SKM-1 treated with dmso at 0.1 percent for 144 hours (cell line): ENCODE results near the gene ARHGEF28.

ENCODE experiments used
- DNase-seq: peaks from one replicate; lab custom pipeline; 2025; ENCODE audit not compliant: unreplicated experiment; lab: John Stamatoyannopoulos, UW

Gene ARHGEF28

GRCh38 chr5:73619606-73620333, 6.2 kb upstream of the ARHGEF28 start:
- no peak for DNase-seq

GRCh38 chr5:73620334-73620687, 5.7 kb upstream of the ARHGEF28 start:
- no peak for DNase-seq

- DNase-seq: no peak
Observed at GRCh38 chr5:73623060-73623459, 2.9 kb upstream of the ARHGEF28 start.

GRCh38 chr5:73623901-73624404, 2.0 kb upstream of the ARHGEF28 start:
- no peak for DNase-seq

- no peak for DNase-seq
Observed at GRCh38 chr5:73624888-73625287, 1.1 kb upstream of the ARHGEF28 start.

GRCh38 chr5:73625372-73625943, 538 bp upstream of the ARHGEF28 start:
- DNase-seq: no peak

- no peak for DNase-seq
Observed at GRCh38 chr5:73626814-73627313, 868 bp downstream of the ARHGEF28 start.

GRCh38 chr5:73629456-73629855, 3.5 kb downstream of the ARHGEF28 start:
- no peak for DNase-seq

- DNase-seq: no peak
Observed at GRCh38 chr5:73630765-73631164, 4.8 kb downstream of the ARHGEF28 start.

- DNase-seq: no peak
Observed at GRCh38 chr5:73631500-73631899, 5.5 kb downstream of the ARHGEF28 start.

GRCh38 chr5:73633060-73633459, 7.1 kb downstream of the ARHGEF28 start:
- no peak for DNase-seq

- no peak for DNase-seq
Observed at GRCh38 chr5:73636408-73636807, 10.4 kb downstream of the ARHGEF28 start.

GRCh38 chr5:73637565-73637964, 11.6 kb downstream of the ARHGEF28 start:
- no peak for DNase-seq

- DNase-seq: no peak
Observed at GRCh38 chr5:73638344-73639095, 12.5 kb downstream of the ARHGEF28 start.

- DNase-seq: peak; percentile 9
Observed at GRCh38 chr5:73640861-73641320, 14.9 kb downstream of the ARHGEF28 start.

GRCh38 chr5:73641811-73642210, 15.8 kb downstream of the ARHGEF28 start:
- DNase-seq: no peak

GRCh38 chr5:73642344-73642743, 16.3 kb downstream of the ARHGEF28 start:
- no peak for DNase-seq

GRCh38 chr5:73644385-73644963, 18.5 kb downstream of the ARHGEF28 start:
- no peak for DNase-seq

- DNase-seq: no peak
Observed at GRCh38 chr5:73647721-73648120, 21.7 kb downstream of the ARHGEF28 start.

GRCh38 chr5:73648515-73648914, 22.5 kb downstream of the ARHGEF28 start:
- no peak for DNase-seq

GRCh38 chr5:73649926-73650325, 23.9 kb downstream of the ARHGEF28 start:
- DNase-seq: no peak
